Activated CD4-positive, alpha-beta memory T cell treated with anti-CD3 and anti-CD28 coated beads for 36 hours (primary cell): ENCODE data around the gene CAMK2G. TPM values are rescaled to one million over a fixed set of nuclear protein-coding genes. Genes with fewer than 3 reads are reported as not detected.
A peak's percentile ranks its signal among the peaks of the same experiment; 100 is the strongest.

Experiments
- CTCF ChIA-PET: fragments of 350-600 bp; sonication (Branson Sonifier 250); formaldehyde crosslinking; loops from one replicate; lab custom pipeline; 2021; ENCODE audit warnings: antibody characterized with exemption, inconsistent platforms; lab: Charles Lee
- POLR2A ChIA-PET: fragments of 350-600 bp; sonication (Branson Sonifier 250); formaldehyde crosslinking; loops from one replicate; lab custom pipeline; 2021; ENCODE audit warnings: antibody characterized with exemption; lab: Charles Lee
- DNase-seq: peaks from one replicate; pipeline ENCODE4 v3.0.0-alpha.2; 2020
- H3K27ac Mint-ChIP-seq: one replicate; pipeline ENCODE4 v1.8.0; 2021; ENCODE audit warnings: mixed read lengths
- H3K27me3 Mint-ChIP-seq: one replicate; pipeline ENCODE4 v1.8.0; 2021; ENCODE audit warnings: mixed read lengths
- H3K36me3 Mint-ChIP-seq: one replicate; pipeline ENCODE4 v1.8.0; 2021; ENCODE audit warnings: mixed read lengths
- H3K4me1 Mint-ChIP-seq: one replicate; pipeline ENCODE4 v1.8.0; 2021; ENCODE audit warnings: low read depth, mixed read lengths
- H3K4me3 Mint-ChIP-seq: one replicate; pipeline ENCODE4 v1.8.0; 2021; ENCODE audit warnings: mild to moderate bottlenecking, mixed read lengths
- H3K9me3 Mint-ChIP-seq: one replicate; pipeline ENCODE4 v1.8.0; 2021; ENCODE audit warnings: mixed read lengths
- intact Hi-C: fragments of 100-400 bp; cut with micrococcal nuclease; formaldehyde crosslinking; loops from one replicate; pipeline ENCODE4 v1.15.1; 2023
- total RNA-seq, 2 experiments: library from RNA; stranded (reverse); gene quantifications; one replicate each; pipeline ENCODE4 v1.2.3, GENCODE V29; 2021

CAMK2G gene
- total RNA-seq, 2 experiments from 2014 or later: 20.8 to 21.5 TPM

DNA sequence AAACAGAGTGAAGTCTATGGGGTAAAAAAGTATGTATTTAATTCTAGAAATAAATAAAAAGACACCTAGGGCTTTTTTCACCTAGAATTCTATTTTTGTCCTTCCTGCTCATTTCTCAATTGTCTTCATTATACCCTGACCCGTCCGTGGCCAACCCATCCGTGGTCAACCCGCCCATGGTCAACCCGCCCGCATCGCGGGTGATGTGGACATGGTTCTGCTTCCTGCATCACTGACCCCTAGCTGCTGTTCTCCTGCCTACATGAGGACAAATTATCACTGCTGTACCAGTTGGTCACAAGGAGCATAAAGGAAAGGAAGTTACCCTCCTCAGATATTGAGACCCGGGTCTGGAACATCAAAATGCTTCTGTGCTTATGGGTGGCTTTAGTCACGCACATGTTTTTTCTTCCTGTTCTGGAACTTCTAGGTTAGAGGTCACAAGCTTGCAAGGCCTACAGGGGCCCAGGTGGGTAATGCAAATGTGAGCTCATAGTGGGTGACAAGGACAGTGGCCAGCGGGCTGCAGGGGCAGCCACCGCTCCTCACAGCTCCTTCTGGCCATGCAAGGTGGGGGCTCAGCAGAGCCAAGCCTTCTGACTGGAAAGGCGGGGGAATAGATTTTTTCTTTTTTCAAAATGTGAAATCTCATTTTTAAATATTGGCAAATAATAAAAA, 15.5 kb downstream of the CAMK2G start:
- no peak for DNase-seq
- no peaks in the 10 kb centered on the region for H3K27me3 Mint-ChIP-seq
- peaks cover 65% of the 10 kb centered on the region for H3K4me1 Mint-ChIP-seq
- intact Hi-C loops: no loop called here
- no peak overlapping the region for H3K4me3 Mint-ChIP-seq
- ChIA-PET CTCF (interaction anchor here (0.7 to 5.5 kb wide), 9 partner anchors 9 to 83 kb away, joined by 3 to 77 read pairs (median 3); no protein-coding TSS in a partner anchor), POLR2A (interaction anchor here (0.9 kb wide), 1 partner anchor 15 kb away, joined by 5 read pairs; the partner anchor contains the start of gene CAMK2G)
- peak overlapping the region; percentile 76 for H3K27ac Mint-ChIP-seq
- peaks cover 9% of the 10 kb centered on the region for H3K36me3 Mint-ChIP-seq
- no peaks in the 10 kb centered on the region for H3K9me3 Mint-ChIP-seq

DNA sequence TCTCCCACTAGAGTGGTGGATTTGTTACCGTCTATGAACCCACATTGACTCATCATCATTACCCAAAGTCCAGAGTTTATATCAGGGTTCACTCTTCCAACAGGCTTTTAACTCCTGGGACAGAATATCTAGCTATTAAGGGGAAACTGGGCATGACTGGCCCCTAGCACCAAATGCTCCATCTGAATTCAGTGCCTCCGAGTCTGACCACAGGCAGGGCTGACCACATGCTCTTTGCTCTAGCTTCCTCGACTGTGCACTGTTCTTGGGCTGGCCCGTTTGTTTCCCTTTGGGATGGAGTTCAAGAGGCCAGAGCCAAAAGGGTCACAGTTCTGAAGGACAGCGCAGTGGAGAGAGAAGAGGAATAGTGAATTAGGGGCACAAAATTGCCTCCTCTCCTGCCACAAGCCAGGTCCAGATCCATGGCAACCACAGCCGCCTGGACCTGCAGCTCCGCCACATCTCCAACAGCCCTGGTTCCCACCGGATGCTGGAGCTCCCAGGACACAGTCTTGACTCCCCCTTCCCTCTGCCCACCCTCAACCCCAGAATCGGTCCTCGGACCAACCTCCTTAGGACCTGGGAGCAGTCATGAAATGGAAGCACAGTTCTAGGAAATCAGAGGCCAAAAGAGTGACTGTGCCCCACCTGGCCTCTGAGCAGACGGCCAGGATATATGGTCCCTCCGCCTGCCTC, 16.2 kb downstream of the CAMK2G start:
- Mint-ChIP-seq H3K9me3 (no peaks in the 10 kb centered on the region), H3K4me1 (peaks cover 62% of the 10 kb centered on the region), H3K4me3 (peak overlapping the region; percentile 44), H3K36me3 (peaks cover 9% of the 10 kb centered on the region), H3K27me3 (no peaks in the 10 kb centered on the region), H3K27ac (peak overlapping the region; percentile 84)
- CTCF ChIA-PET: interaction anchor here (0.5 to 5.5 kb wide), 7 partner anchors 10 to 223 kb away, joined by 3 to 77 read pairs (median 4); no protein-coding TSS in a partner anchor
- DNase-seq: no peak
- POLR2A ChIA-PET: interaction anchor here (1.0 kb wide), 1 partner anchor 17 kb away, joined by 3 read pairs; no protein-coding TSS in a partner anchor
- intact Hi-C loops: no loop called here

DNA sequence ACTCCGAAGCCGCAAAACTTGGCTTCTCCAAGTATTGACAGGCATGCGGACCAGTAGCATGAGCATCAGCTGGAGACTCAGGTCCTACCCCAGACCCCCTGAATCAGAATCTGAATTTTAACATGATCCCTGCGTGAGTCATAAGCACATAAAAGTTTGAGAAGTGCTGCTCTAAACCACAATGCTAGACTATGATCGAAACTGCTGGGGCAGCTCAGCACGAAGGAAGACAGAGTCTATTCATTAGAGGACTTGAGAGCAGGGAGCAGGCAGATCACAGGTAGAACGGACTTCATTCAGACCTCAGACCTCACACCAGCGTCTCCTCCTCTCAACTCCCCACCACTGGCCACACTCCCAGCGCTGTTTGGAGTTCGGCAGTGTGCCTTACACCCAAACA, 16.9 kb downstream of the CAMK2G start:
- DNase-seq: peak; percentile 80
- ChIA-PET POLR2A (interaction anchor here (1.0 kb wide), 1 partner anchor 18 kb away, joined by 3 read pairs; no protein-coding TSS in a partner anchor), CTCF (interaction anchor here (0.5 to 5.5 kb wide), 7 partner anchors 9 to 224 kb away, joined by 3 to 77 read pairs (median 4); no protein-coding TSS in a partner anchor)
- H3K27me3 Mint-ChIP-seq: no peaks in the 10 kb centered on the region
- intact Hi-C loops: loop anchor here (1.0 kb wide), 3 partner anchors 8 to 22 kb away; no protein-coding TSS in a partner anchor
- H3K27ac Mint-ChIP-seq: peak overlapping the region; percentile 84
- peaks cover 56% of the 10 kb centered on the region for H3K4me1 Mint-ChIP-seq
- H3K9me3 Mint-ChIP-seq: no peaks in the 10 kb centered on the region
- peaks cover 10% of the 10 kb centered on the region for H3K36me3 Mint-ChIP-seq
- peak overlapping the region; percentile 44 for H3K4me3 Mint-ChIP-seq

DNA sequence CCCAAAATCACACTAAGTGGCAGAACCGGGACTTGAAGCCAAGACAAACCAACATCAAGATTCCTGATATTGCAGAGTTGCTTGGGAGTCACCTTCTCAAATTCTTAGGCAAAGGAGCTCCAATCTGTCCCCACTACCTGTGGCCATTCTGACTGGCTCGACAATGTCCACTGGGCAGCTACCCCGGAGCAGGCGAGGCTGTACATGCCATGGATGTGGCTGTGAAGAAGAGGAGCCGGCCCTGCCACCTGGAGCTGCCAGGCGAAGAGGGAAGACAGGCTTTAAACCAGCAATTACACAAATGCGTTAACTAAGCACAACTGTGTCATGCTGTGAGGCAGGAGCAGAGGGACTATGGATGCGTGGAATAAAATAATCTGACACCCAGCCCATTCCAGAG, 18.1 kb downstream of the CAMK2G start:
- ChIA-PET POLR2A (no interaction called here), CTCF (interaction anchor here (1.1 to 5.5 kb wide), 2 partner anchors 24 to 84 kb away, joined by 4 to 77 read pairs; no protein-coding TSS in a partner anchor)
- intact Hi-C loops: no loop called here
- H3K4me1 Mint-ChIP-seq: peaks cover 52% of the 10 kb centered on the region
- H3K36me3 Mint-ChIP-seq: peaks cover 12% of the 10 kb centered on the region
- no peak overlapping the region for H3K4me3 Mint-ChIP-seq
- no peaks in the 10 kb centered on the region for H3K9me3 Mint-ChIP-seq
- DNase-seq: no peak
- no peaks in the 10 kb centered on the region for H3K27me3 Mint-ChIP-seq
- no peak overlapping the region for H3K27ac Mint-ChIP-seq

DNA sequence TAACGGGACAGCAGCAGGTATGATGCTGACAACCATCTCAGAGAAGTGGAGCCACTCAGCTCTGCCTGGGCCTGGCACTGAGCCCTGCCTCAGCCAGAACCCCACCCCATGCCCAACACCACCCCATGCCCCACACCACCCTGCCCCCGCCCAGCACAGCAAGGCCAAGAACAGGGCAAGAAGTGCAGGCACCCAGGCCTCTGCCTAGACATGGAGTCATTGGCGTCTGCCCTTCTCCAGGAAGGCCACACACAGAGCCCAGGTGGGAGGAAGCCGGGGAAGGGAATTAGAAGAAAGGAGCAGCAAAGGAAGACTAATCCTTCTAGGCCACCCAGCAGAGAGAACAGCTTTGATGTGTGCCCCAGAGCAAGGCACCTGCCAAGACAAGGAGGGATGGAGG, 18.9 kb downstream of the CAMK2G start:
- H3K27me3 Mint-ChIP-seq: no peaks in the 10 kb centered on the region
- no peak for DNase-seq
- no peak overlapping the region for H3K4me3 Mint-ChIP-seq
- ChIA-PET POLR2A (no interaction called here), CTCF (interaction anchor here (5.5 kb wide), 1 partner anchor 25 kb away, joined by 77 read pairs; no protein-coding TSS in a partner anchor)
- no peaks in the 10 kb centered on the region for H3K9me3 Mint-ChIP-seq
- intact Hi-C loops: no loop called here
- peaks cover 45% of the 10 kb centered on the region for H3K4me1 Mint-ChIP-seq
- peaks cover 7% of the 10 kb centered on the region for H3K36me3 Mint-ChIP-seq
- H3K27ac Mint-ChIP-seq: no peak overlapping the region

DNA sequence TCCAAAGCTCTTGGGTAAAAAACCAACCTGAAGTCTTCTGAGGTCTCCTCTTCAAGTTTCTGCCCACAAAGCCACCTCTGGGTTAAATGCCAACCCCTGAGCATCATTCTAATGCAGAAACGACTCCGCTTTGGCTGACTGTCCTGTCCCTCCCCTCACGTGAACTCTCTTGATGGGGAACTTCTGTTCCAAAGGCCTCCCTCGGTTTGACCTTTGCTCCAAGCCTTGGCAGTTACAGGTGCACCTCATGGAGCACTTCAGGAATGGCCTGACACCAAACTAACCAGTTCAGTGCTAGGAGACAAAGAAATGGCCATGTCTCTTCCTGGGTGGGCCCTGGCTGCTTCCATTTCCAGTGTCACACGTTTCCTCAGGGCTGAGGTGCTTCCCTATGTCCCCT, 20.0 kb downstream of the CAMK2G start:
- H3K9me3 Mint-ChIP-seq: no peaks in the 10 kb centered on the region
- POLR2A ChIA-PET: no interaction called here
- peaks cover 38% of the 10 kb centered on the region for H3K4me1 Mint-ChIP-seq
- no peak overlapping the region for H3K4me3 Mint-ChIP-seq
- H3K27me3 Mint-ChIP-seq: no peaks in the 10 kb centered on the region
- intact Hi-C loops: no loop called here
- DNase-seq: no peak
- peaks cover 9% of the 10 kb centered on the region for H3K36me3 Mint-ChIP-seq
- CTCF ChIA-PET: interaction anchor here (1.5 to 11.8 kb wide), 2 partner anchors 26 to 86 kb away, joined by 8 to 486 read pairs; partner anchors contain the start of gene CAMK2G
- H3K27ac Mint-ChIP-seq: peak overlapping the region; percentile 4

DNA sequence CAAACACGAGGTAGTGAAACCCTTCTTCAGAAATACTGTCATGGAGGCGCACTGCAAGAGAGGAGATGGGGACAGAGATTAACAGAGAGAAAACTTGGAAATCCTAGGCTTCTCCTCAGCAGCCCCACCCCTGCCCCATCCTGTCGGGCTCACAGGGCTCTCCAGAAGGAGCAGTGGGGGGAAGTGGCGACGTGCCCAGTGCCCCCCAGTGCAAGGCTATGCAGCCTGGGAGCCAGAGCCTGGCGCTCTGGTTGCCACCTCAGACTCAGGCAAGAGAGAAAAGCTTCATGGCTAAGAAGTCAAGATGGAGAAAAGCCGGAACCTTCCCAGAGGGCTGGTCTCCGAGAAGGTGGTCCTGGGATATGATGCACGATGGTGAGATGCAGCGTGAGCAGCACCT, 21.2 kb downstream of the CAMK2G start:
- Mint-ChIP-seq H3K4me1 (peaks cover 33% of the 10 kb centered on the region), H3K9me3 (no peaks in the 10 kb centered on the region), H3K36me3 (peaks cover 7% of the 10 kb centered on the region), H3K27ac (no peak overlapping the region), H3K27me3 (no peaks in the 10 kb centered on the region), H3K4me3 (no peak overlapping the region)
- intact Hi-C loops: no loop called here
- no peak for DNase-seq
- ChIA-PET POLR2A (no interaction called here), CTCF (interaction anchor here (0.6 to 11.8 kb wide), 4 partner anchors 9 to 351 kb away, joined by 5 to 486 read pairs (median 20); partner anchors contain the start of gene CAMK2G)

DNA sequence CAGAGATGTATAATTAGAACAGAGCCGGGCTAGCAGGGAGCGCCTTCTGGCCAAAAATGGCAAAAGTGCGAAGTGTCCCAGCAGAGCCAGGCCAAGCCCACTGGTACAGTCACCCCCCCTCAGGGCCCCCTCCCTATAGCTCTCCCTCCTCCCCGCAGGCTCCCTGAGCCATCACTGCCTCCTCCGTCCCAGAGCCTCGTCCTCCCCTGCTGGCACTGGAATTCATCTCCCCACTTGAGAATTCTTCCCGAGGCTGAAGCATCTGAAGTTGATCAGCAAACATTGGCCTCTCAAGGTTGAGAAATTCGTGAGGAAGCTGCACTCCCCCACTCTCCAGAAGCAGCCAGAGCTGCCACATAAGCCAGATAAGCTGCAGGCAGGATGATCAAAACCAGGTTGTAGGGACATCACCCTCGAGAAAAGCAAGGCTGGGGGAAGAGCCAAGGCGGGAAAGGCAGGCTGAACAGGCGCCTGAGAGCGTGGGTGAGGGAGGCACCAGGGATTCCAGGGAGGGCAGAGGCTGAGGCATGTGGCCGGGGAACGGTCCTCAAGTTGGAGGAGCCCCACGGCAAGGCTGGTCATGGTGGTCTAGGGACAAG, 23.4 kb downstream of the CAMK2G start:
- ChIA-PET CTCF (interaction anchor here (1.2 to 11.8 kb wide), 4 partner anchors 12 to 90 kb away, joined by 3 to 486 read pairs (median 20); partner anchors contain the start of gene CAMK2G), POLR2A (interaction anchor here (1.5 kb wide), 1 partner anchor 29 kb away, joined by 4 read pairs; no protein-coding TSS in a partner anchor)
- Mint-ChIP-seq H3K36me3 (peaks cover 17% of the 10 kb centered on the region), H3K4me1 (peaks cover 11% of the 10 kb centered on the region), H3K4me3 (no peak overlapping the region), H3K9me3 (no peaks in the 10 kb centered on the region), H3K27ac (no peak overlapping the region), H3K27me3 (no peaks in the 10 kb centered on the region)
- no peak for DNase-seq
- intact Hi-C loops: no loop called here

DNA sequence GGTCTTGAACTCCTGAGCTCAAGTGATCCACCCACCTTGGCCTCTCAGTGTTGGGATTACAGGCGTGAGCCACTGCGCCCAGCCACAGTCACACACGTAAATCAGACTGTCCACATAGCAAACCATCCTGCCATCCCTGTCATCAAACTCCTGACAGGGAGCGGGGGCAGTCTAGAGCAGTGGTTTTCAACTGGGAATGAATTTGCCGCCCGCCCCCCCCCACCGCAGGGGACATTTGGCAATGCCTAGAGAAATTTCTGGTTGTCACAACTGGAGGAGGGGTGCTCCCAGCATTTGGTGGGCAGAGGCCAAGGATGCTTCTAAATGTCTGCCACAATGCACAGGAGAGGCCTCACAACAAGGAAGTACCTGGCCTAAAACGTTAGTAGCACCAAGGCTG, 24.1 kb downstream of the CAMK2G start:
- Mint-ChIP-seq H3K27me3 (no peaks in the 10 kb centered on the region), H3K4me1 (peaks cover 11% of the 10 kb centered on the region), H3K4me3 (no peak overlapping the region), H3K9me3 (no peaks in the 10 kb centered on the region), H3K36me3 (peaks cover 18% of the 10 kb centered on the region), H3K27ac (no peak overlapping the region)
- no peak for DNase-seq
- CTCF ChIA-PET: interaction anchor here (0.6 to 11.8 kb wide), 9 partner anchors 9 to 274 kb away, joined by 3 to 486 read pairs (median 5); partner anchors contain the start of gene CAMK2G
- intact Hi-C loops: no loop called here
- POLR2A ChIA-PET: interaction anchor here (1.5 kb wide), 2 partner anchors 25 to 29 kb away, joined by 4 read pairs; no protein-coding TSS in a partner anchor

DNA sequence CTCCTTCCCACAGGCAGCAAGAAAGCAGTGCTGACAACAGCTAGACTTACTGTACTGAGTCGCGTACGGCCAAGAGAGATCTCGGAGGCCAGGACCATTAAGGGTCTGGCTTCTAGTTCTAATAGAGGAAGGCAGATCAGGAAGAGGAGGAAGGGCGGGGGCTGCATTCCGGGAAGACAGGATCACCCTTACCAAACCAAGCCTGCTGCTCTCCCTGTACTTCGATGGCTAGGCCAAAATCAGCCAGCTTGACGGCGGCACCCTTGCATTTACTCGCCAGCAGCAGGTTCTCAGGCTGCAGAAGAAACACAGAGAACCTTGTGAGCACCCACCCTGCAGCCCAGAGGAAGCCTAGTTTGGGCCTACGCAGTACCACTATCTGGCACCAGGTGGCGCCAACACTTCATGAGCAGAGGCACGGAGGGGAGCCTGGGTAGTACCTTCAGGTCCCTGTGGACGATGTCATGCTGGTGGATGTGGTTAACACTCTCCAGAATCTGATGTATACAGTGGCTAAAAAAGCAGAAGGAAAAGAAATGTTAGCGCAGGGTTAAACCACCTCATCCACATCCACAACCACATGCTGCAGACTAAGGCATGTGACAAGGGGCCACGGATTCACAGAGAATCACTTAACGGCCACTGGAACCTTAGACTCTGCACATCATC, 25.4 kb downstream of the CAMK2G start:
- peak; percentile 94 for DNase-seq
- peak overlapping the region; percentile 74 for H3K27ac Mint-ChIP-seq
- H3K4me1 Mint-ChIP-seq: peaks cover 11% of the 10 kb centered on the region
- intact Hi-C loops: loop anchor here (1.0 kb wide), 5 partner anchors 8 to 91 kb away; no protein-coding TSS in a partner anchor
- CTCF ChIA-PET: interaction anchor here (0.7 to 11.8 kb wide), 14 partner anchors 8 to 109 kb away, joined by 3 to 486 read pairs (median 4); partner anchors contain the start of gene CAMK2G
- H3K27me3 Mint-ChIP-seq: no peaks in the 10 kb centered on the region
- POLR2A ChIA-PET: interaction anchor here (0.8 to 1.5 kb wide), 2 partner anchors 27 to 30 kb away, joined by 4 read pairs; no protein-coding TSS in a partner anchor
- H3K4me3 Mint-ChIP-seq: peak overlapping the region; percentile 23
- peaks cover 18% of the 10 kb centered on the region for H3K36me3 Mint-ChIP-seq
- H3K9me3 Mint-ChIP-seq: no peaks in the 10 kb centered on the region

DNA sequence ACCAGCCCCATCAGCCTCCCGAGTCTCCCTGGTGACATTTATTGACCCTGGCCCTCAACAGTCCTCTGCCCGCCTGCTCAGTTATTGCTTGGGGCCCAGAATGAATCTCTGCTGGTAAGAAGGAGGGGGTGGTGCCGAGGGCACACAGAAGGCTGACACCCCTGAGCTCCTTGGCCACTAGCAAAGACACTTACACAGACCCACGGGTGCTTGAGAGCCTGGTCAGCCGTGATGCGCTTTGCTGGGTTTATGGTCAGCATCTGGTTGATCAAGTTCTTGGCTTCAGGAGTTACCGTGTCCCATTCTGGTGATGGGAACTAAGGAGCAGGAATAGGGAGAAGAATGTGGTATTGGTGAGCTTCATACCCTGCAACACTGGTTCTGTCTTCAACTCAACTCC, 27.3 kb downstream of the CAMK2G start:
- intact Hi-C loops: no loop called here
- Mint-ChIP-seq H3K4me3 (no peak overlapping the region), H3K27me3 (no peaks in the 10 kb centered on the region), H3K4me1 (peaks cover 8% of the 10 kb centered on the region), H3K9me3 (no peaks in the 10 kb centered on the region), H3K27ac (no peak overlapping the region), H3K36me3 (peaks cover 27% of the 10 kb centered on the region)
- POLR2A ChIA-PET: no interaction called here
- CTCF ChIA-PET: interaction anchor here (1.0 to 11.8 kb wide), 3 partner anchors 33 to 95 kb away, joined by 4 to 486 read pairs (median 51); partner anchors contain the start of gene CAMK2G
- no peak for DNase-seq
